Osteoblast (primary cell): ENCODE results near the gene CDKL5. TPM values are rescaled to one million over a fixed set of nuclear protein-coding genes. Genes with fewer than 3 reads are reported as not detected.
A peak's percentile ranks its signal among the peaks of the same experiment; 100 is the strongest.

Source experiments
- DNase-seq: peaks from one replicate; pipeline ENCODE4 v3.0.0; 2011; ENCODE audit warnings: low spot score, mixed read lengths; ENCODE audit not compliant: insufficient read length; ENCODE audit errors: missing footprints
- H2AFZ ChIP-seq: 2 replicates; pipeline ENCODE4 v1.6.0; 2011; ENCODE audit warnings: mild to moderate bottlenecking, low read length
- H3K27ac ChIP-seq: 2 replicates; pipeline ENCODE4 v1.5.1; 2011; ENCODE audit warnings: mild to moderate bottlenecking, low read depth, low read length, moderate library complexity
- H3K27me3 ChIP-seq: 2 replicates; pipeline ENCODE4 v1.6.0; 2012; ENCODE audit warnings: mild to moderate bottlenecking, control low read depth, inconsistent platforms, low read length, moderate library complexity; ENCODE audit not compliant: insufficient read depth
- H3K36me3 ChIP-seq: 2 replicates; pipeline ENCODE4 v1.5.1; 2011; ENCODE audit warnings: mild to moderate bottlenecking, low read length, control low read depth, moderate library complexity; ENCODE audit not compliant: insufficient read depth
- H3K4me1 ChIP-seq: 2 replicates; pipeline ENCODE4 v1.5.1; 2011; ENCODE audit warnings: mild to moderate bottlenecking, low read length, control low read depth, moderate library complexity; ENCODE audit not compliant: insufficient read depth
- H3K4me2 ChIP-seq: 2 replicates; pipeline ENCODE4 v1.6.0; 2011; ENCODE audit warnings: mild to moderate bottlenecking, low read length; ENCODE audit not compliant: insufficient read depth
- H3K4me3 ChIP-seq: fragments of 200-600 bp; sonication (generic); 3 replicates; pipeline ENCODE4 v1.5.1; 2012; ENCODE audit warnings: mild to moderate bottlenecking, low read length, inconsistent platforms; ENCODE audit not compliant: insufficient read depth
- H3K79me2 ChIP-seq: 2 replicates; pipeline ENCODE4 v1.6.0; 2012; ENCODE audit warnings: mild to moderate bottlenecking, low read length, control low read depth, inconsistent platforms; ENCODE audit not compliant: insufficient read depth
- H3K9me3 ChIP-seq: 2 replicates; pipeline ENCODE4 v1.5.1; 2011; ENCODE audit warnings: low read depth, low read length, control low read depth
- H4K20me1 ChIP-seq: 2 replicates; pipeline ENCODE4 v1.6.0; 2012; ENCODE audit warnings: mild to moderate bottlenecking, low read length, control low read depth; ENCODE audit not compliant: insufficient read depth
- total RNA-seq: library from RNA; depleted of rRNA; stranded (reverse); fragments of >200 nt; gene quantifications from 2 replicates; pipeline ENCODE4 v1.2.3, GENCODE V29; 2012
- TF ChIP-seq, protein P1 (sequence below): IDR thresholded peaks from 2 replicates; pipeline ENCODE4 v1.5.1; 2011; ENCODE audit warnings: mild to moderate bottlenecking, low read depth, low read length, moderate library complexity; ENCODE audit errors: extremely low read depth

The CDKL5 gene
- total RNA-seq, 1 donor = 4.0 TPM

DNA sequence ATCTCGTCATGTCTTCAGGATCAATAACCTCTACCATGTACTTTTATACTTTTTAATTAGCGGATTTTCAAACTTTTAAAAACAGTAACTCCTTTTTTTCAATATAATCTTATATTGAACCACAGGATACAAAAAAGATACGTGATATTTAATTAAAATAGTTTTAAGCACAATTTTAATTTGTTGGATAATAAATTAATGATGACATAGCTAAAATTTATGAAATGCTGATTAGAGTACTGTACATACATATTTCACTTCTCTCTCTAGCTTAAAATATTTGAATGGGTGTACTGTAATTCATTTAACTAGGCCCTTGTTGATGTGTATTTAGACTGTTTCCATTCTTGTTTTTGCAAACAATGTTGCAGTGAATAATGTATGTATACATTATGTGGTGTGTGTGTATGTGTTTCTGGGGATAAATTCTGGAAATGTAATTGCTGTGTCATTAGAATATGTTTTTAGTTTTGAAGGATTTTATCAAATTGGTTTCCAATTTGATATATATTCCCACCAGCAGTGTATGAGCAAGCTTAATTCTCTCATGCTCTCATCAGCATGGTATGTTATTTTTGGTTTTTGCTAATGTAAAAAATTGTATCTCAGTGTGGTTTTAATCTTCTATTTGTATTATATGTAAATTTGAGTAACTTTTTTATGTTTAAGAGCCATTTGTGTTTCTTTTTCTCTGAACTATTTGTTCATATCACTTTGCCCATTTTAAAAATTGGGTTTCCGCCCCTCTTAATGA, 66.4 kb downstream of the CDKL5 start:
- Histone ChIP-seq H3K27me3 (no peaks in the 10 kb centered on the region), H3K4me3 (no peak overlapping the region), H3K36me3 (no peaks in the 10 kb centered on the region), H2AFZ (no peak overlapping the region), H4K20me1 (no peaks in the 10 kb centered on the region), H3K79me2 (no peaks in the 10 kb centered on the region), H3K27ac (peak overlapping the region; percentile 28), H3K4me1 (peaks cover 2% of the 10 kb centered on the region), H3K9me3 (no peaks in the 10 kb centered on the region), H3K4me2 (no peak overlapping the region)
- TF ChIP-seq, protein P1, sequence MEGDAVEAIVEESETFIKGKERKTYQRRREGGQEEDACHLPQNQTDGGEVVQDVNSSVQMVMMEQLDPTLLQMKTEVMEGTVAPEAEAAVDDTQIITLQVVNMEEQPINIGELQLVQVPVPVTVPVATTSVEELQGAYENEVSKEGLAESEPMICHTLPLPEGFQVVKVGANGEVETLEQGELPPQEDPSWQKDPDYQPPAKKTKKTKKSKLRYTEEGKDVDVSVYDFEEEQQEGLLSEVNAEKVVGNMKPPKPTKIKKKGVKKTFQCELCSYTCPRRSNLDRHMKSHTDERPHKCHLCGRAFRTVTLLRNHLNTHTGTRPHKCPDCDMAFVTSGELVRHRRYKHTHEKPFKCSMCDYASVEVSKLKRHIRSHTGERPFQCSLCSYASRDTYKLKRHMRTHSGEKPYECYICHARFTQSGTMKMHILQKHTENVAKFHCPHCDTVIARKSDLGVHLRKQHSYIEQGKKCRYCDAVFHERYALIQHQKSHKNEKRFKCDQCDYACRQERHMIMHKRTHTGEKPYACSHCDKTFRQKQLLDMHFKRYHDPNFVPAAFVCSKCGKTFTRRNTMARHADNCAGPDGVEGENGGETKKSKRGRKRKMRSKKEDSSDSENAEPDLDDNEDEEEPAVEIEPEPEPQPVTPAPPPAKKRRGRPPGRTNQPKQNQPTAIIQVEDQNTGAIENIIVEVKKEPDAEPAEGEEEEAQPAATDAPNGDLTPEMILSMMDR = no peak
- no peak for DNase-seq

- TF ChIP-seq, protein P1 = no peak
- H3K27ac ChIP-seq = no peak overlapping the region
Measured at GRCh38 chrX:18534949-18535348, 109.5 kb downstream of the CDKL5 start.

GRCh38 chrX:18537068-18537467, 111.7 kb downstream of the CDKL5 start:
- Histone ChIP-seq H4K20me1 (no peaks in the 10 kb centered on the region), H3K36me3 (no peaks in the 10 kb centered on the region), H2AFZ (no peak overlapping the region), H3K4me3 (no peak overlapping the region), H3K9me3 (no peaks in the 10 kb centered on the region), H3K27ac (no peak overlapping the region), H3K4me2 (no peak overlapping the region), H3K4me1 (no peaks in the 10 kb centered on the region), H3K79me2 (no peaks in the 10 kb centered on the region), H3K27me3 (no peaks in the 10 kb centered on the region)
- DNase-seq = no peak
- TF ChIP-seq, protein P1 = no peak

More at GRCh38 chrX:18534949-18535348, 109.5 kb downstream of the CDKL5 start:
- Histone ChIP-seq H3K4me1 (no peaks in the 10 kb centered on the region), H3K36me3 (no peaks in the 10 kb centered on the region), H4K20me1 (no peaks in the 10 kb centered on the region), H3K4me3 (no peak overlapping the region), H2AFZ (no peak overlapping the region), H3K9me3 (no peaks in the 10 kb centered on the region), H3K79me2 (no peaks in the 10 kb centered on the region), H3K27me3 (no peaks in the 10 kb centered on the region), H3K4me2 (no peak overlapping the region)
- DNase-seq = no peak

DNA sequence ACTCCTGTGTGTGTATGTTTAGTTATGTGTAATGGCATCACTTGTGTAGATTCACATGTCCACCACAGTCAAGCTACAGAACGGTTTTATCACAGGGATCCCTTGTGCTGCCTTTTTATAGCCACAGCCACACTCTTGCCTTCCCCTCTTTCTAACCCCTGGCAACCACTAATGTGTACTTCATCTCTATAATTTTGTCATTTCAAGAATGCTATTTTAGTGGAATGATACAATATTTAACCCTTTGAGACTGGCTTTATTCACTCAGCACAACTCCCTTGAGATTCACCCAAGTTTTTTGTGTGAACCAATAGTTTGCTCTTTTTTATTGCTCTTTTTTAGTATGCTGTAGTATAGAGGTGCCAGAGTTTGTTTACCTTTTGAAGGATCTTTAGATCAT, 112.1 kb downstream of the CDKL5 start:
- H3K27me3 ChIP-seq = no peaks in the 10 kb centered on the region
- no peak overlapping the region for H2AFZ ChIP-seq
- H3K79me2 ChIP-seq = no peaks in the 10 kb centered on the region
- no peak overlapping the region for H3K4me2 ChIP-seq
- TF ChIP-seq, protein P1 = no peak
- no peak overlapping the region for H3K4me3 ChIP-seq
- no peaks in the 10 kb centered on the region for H3K4me1 ChIP-seq
- H3K36me3 ChIP-seq = no peaks in the 10 kb centered on the region
- no peaks in the 10 kb centered on the region for H4K20me1 ChIP-seq
- no peak for DNase-seq
- no peak overlapping the region for H3K27ac ChIP-seq
- H3K9me3 ChIP-seq = no peaks in the 10 kb centered on the region
